PC-3 (cell line): Measurements from ENCODE around the gene CHSY3. TPM values are rescaled to one million over a fixed set of nuclear protein-coding genes. Genes with fewer than 3 reads are reported as not detected.

Source experiments
- ATAC-seq: fragments of 200-7000 bp; cut with Tn5 transposase; 2 replicates; pipeline ENCODE4 v1.9.1; 2020; ENCODE audit warnings: mild to moderate bottlenecking, moderate library complexity
- BruUV-seq: library from RNA; stranded (reverse); fragments of 400-500 nt; replicated peaks from 2 replicates; lab custom pipeline; 2021; lab: Mats Ljungman, UMichigan
- CTCF ChIA-PET: fragments of 300-600 bp; sonication (Branson Sonifier 250); formaldehyde crosslinking; loops from one replicate; lab custom pipeline; 2022; ENCODE audit warnings: antibody characterized with exemption; lab: Charles Lee
- POLR2A ChIA-PET: fragments of 300-600 bp; sonication (Branson Sonifier 250); formaldehyde crosslinking; loops from one replicate; lab custom pipeline; 2022; ENCODE audit warnings: antibody characterized with exemption; ENCODE audit not compliant: unreplicated experiment; lab: Charles Lee
- DNase-seq: peaks from one replicate; pipeline ENCODE4 v3.0.0-alpha.2; 2015
- H2AFZ ChIP-seq: fragments of 300-600 bp; sonication (generic); 2 replicates; pipeline ENCODE4 v1.6.0; 2016; ENCODE audit warnings: antibody characterized with exemption, low read length
- H3F3A ChIP-seq: fragments of 300-600 bp; sonication (generic); one replicate; pipeline ENCODE4 v1.6.0; 2017; ENCODE audit warnings: antibody characterized with exemption, low read length, control low read depth, mild to moderate bottlenecking; ENCODE audit not compliant: unreplicated experiment
- H3K27ac ChIP-seq: fragments of 300-600 bp; sonication (generic); 2 replicates; pipeline ENCODE4 v1.5.1; 2016; ENCODE audit warnings: mild to moderate bottlenecking, low read length
- H3K27me3 ChIP-seq: fragments of 300-600 bp; sonication (generic); 2 replicates; pipeline ENCODE4 v1.6.1; 2016; ENCODE audit warnings: low read length, mixed read lengths
- H3K36me3 ChIP-seq: fragments of 300-600 bp; sonication (generic); 2 replicates; pipeline ENCODE4 v1.6.1; 2016; ENCODE audit warnings: low read depth, mixed run types, low read length, mixed read lengths
- H3K4me1 ChIP-seq: fragments of 300-600 bp; sonication (generic); 2 replicates; pipeline ENCODE4 v1.5.1; 2016; ENCODE audit warnings: low read length; ENCODE audit not compliant: insufficient read depth
- H3K4me2 ChIP-seq: fragments of 300-600 bp; sonication (generic); 2 replicates; pipeline ENCODE4 v1.6.0; 2016; ENCODE audit warnings: low read length
- H3K4me3 ChIP-seq: fragments of 300-600 bp; sonication (generic); 2 replicates; pipeline ENCODE4 v1.5.1; 2016; ENCODE audit warnings: mild to moderate bottlenecking, low read length, mixed read lengths
- H3K79me2 ChIP-seq: fragments of 300-600 bp; sonication (generic); 2 replicates; pipeline ENCODE4 v1.6.1; 2017; ENCODE audit warnings: low read length, mixed read lengths
- H3K9ac ChIP-seq: fragments of 300-600 bp; sonication (generic); 2 replicates; pipeline ENCODE4 v1.6.0; 2016; ENCODE audit warnings: mild to moderate bottlenecking, low read length
- H3K9me2 ChIP-seq: fragments of 300-600 bp; sonication (generic); replicated peaks from 2 replicates; pipeline ENCODE4 v1.6.1; 2016; ENCODE audit warnings: mixed run types, low read length, mixed read lengths
- H3K9me3 ChIP-seq: fragments of 300-600 bp; sonication (generic); 2 replicates; pipeline ENCODE4 v1.6.1; 2016; ENCODE audit warnings: low read length, mixed read lengths
- H4K20me1 ChIP-seq: fragments of 300-600 bp; sonication (generic); 2 replicates; pipeline ENCODE4 v1.6.1; 2016; ENCODE audit warnings: low read length, mixed read lengths
- EZH2 ChIP-seq: fragments of 300-600 bp; sonication (generic); IDR thresholded peaks from one replicate; pipeline ENCODE4 v1.6.1; 2017; ENCODE audit warnings: antibody characterized with exemption, mild to moderate bottlenecking, low read length; ENCODE audit not compliant: unreplicated experiment
- EZH2phosphoT487 ChIP-seq: fragments of 300-600 bp; sonication (generic); IDR thresholded peaks from 2 replicates; pipeline ENCODE4 v1.6.1; 2018; ENCODE audit warnings: mild to moderate bottlenecking, antibody characterized with exemption, low read length, borderline replicate concordance
- intact Hi-C: fragments of 100-400 bp; cut with micrococcal nuclease; formaldehyde crosslinking; loops from 2 replicates; pipeline ENCODE4 v1.9.0; 2023
- total RNA-seq: library from RNA; depleted of rRNA; stranded (reverse); fragments of >200 nt; gene quantifications from 2 replicates; pipeline ENCODE4 v1.2.3, GENCODE V29; 2014
- TF ChIP-seq, protein P1 (sequence below): fragments of 300-600 bp; sonication (generic); conservative IDR thresholded peaks from 2 replicates; pipeline ENCODE4 v1.5.1; 2017; ENCODE audit warnings: antibody characterized with exemption, low read depth, mild to moderate bottlenecking, low read length

CHSY3 gene
- total RNA-seq, 1 experiment from 2014 or later = 1.7 TPM

DNA sequence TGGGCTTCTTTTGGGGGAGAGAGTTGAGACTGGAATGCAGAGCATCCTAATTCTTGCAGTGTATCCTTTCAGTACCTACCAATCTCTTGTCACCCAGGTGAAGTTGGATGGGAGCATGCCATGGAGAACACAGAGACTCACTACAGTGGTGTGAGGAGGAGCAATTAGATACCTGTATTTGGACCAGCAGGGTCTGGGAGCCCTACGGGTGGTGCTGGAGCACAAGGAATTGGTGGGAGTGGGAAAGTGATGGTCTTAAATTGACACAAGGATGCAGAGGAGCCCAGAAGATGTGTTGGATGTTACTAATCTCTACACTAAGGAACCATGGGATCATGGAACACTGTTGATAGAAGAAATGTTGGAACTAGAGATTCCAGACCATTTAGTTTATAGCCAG is 212.7 kb downstream of the CHSY3 start:
- Histone ChIP-seq H3F3A (no peaks in the 10 kb centered on the region), H3K79me2 (no peaks in the 10 kb centered on the region), H3K36me3 (no peaks in the 10 kb centered on the region), H3K9me2 (no peaks in the 10 kb centered on the region), H3K27me3 (no peaks in the 10 kb centered on the region), H3K9ac (no peak overlapping the region), H2AFZ (no peak overlapping the region), H3K4me2 (no peak overlapping the region), H3K27ac (no peak overlapping the region), H3K9me3 (no peaks in the 10 kb centered on the region), H3K4me3 (no peak overlapping the region), H3K4me1 (peaks cover 9% of the 10 kb centered on the region), H4K20me1 (no peaks in the 10 kb centered on the region)
- CTCF ChIA-PET = no interaction called here
- intact Hi-C loops = loop anchor here (10.0 kb wide), 1 partner anchor 168 kb away; no protein-coding TSS in a partner anchor
- POLR2A ChIA-PET = no interaction called here
- BruUV-seq = no TSS peak
- TF ChIP-seq EZH2phosphoT487 = no peak
- peak; percentile 20 for DNase-seq
- ATAC-seq = no peak

DNA sequence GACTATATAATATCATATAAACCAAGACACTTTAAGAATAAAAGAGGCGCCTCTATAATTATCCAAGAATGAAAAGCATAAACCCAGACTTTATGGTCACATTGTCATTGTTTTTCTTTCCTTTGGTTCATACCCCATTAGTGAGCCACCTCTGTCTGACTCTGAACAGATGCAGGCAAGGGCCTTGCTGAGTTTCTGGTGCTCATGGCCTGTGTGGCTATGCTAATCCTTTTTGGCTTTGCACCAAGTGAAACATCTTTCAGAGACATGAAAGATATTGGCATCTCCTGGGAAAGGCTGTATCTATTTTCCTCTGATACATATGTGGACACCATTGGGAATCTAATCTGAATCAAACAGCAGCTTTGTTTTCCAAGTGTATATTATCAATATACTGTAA is 222.5 kb downstream of the CHSY3 start:
- Histone ChIP-seq H3K27ac (no peak overlapping the region), H3K9me3 (no peaks in the 10 kb centered on the region), H3K36me3 (no peaks in the 10 kb centered on the region), H3K4me3 (no peak overlapping the region), H3K27me3 (no peaks in the 10 kb centered on the region), H3K9ac (no peak overlapping the region), H3K4me1 (no peaks in the 10 kb centered on the region), H3K79me2 (no peaks in the 10 kb centered on the region), H3F3A (no peaks in the 10 kb centered on the region), H3K4me2 (no peak overlapping the region), H4K20me1 (no peaks in the 10 kb centered on the region), H3K9me2 (no peaks in the 10 kb centered on the region), H2AFZ (no peak overlapping the region)
- ChIA-PET POLR2A (no interaction called here), CTCF (no interaction called here)
- intact Hi-C loops = no loop called here
- DNase-seq (no peak), ATAC-seq (no peak)
- no TSS peak for BruUV-seq
- TF ChIP-seq, protein P1, sequence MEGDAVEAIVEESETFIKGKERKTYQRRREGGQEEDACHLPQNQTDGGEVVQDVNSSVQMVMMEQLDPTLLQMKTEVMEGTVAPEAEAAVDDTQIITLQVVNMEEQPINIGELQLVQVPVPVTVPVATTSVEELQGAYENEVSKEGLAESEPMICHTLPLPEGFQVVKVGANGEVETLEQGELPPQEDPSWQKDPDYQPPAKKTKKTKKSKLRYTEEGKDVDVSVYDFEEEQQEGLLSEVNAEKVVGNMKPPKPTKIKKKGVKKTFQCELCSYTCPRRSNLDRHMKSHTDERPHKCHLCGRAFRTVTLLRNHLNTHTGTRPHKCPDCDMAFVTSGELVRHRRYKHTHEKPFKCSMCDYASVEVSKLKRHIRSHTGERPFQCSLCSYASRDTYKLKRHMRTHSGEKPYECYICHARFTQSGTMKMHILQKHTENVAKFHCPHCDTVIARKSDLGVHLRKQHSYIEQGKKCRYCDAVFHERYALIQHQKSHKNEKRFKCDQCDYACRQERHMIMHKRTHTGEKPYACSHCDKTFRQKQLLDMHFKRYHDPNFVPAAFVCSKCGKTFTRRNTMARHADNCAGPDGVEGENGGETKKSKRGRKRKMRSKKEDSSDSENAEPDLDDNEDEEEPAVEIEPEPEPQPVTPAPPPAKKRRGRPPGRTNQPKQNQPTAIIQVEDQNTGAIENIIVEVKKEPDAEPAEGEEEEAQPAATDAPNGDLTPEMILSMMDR = no peak
- TF ChIP-seq EZH2phosphoT487 (no peak), EZH2 (no peak)

DNA sequence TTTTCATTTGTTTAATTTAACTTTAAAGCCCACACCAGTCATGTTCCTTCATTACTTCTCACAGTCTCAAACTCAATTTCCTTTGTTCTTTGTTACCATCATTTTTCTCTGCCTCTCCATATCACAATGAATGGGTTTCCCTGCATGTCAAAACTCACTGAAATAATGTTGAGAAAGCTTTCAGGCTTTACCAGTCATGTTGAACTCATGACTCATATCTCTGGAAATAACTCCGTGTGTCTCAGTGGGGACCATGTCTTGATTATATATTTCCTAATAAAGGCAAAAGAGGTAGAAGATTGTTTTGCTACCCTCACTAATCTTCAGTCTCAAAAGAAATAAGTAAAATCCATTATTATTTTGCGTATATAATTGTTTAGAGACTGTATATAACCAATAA is 231.2 kb downstream of the CHSY3 start:
- no peaks in the 10 kb centered on the region for H3F3A ChIP-seq
- CTCF ChIA-PET = no interaction called here
- DNase-seq = peak; percentile 35

More for the DNA sequence above, 231.2 kb downstream of the CHSY3 start:
- no peak overlapping the region for H3K4me3 ChIP-seq
- no peaks in the 10 kb centered on the region for H4K20me1 ChIP-seq
- no peak overlapping the region for H3K9ac ChIP-seq
- no peaks in the 10 kb centered on the region for H3K9me2 ChIP-seq
- intact Hi-C loops = no loop called here
- no peaks in the 10 kb centered on the region for H3K9me3 ChIP-seq
- H3K4me1 ChIP-seq = peaks cover 12% of the 10 kb centered on the region; the same call in 1 of the 2 replicates
- H3K27ac ChIP-seq = no peak overlapping the region
- no peaks in the 10 kb centered on the region for H3K27me3 ChIP-seq
- no peak for TF ChIP-seq EZH2
- TF ChIP-seq EZH2phosphoT487 = no peak
- TF ChIP-seq, protein P1 = no peak
- H2AFZ ChIP-seq = no peak overlapping the region
- no peak overlapping the region for H3K4me2 ChIP-seq
- no TSS peak for BruUV-seq
- peak; percentile 27; the same call in 1 of the 2 replicates for ATAC-seq
- no peaks in the 10 kb centered on the region for H3K36me3 ChIP-seq
- POLR2A ChIA-PET = no interaction called here
- H3K79me2 ChIP-seq = no peaks in the 10 kb centered on the region
